Head of caudate nucleus (tissue), 42 donors: ENCODE measurements around the gene GAPDH.

ENCODE experiments used
- DNase-seq, 42 donors: peaks; one replicate each; pipeline versions ENCODE4 v3.0.0 to v3.0.0-alpha.2; 2020 to 2021; ENCODE audit warnings: mixed read lengths in 7 of 42
- intact Hi-C: fragments of 100-400 bp; cut with DNase I; formaldehyde crosslinking; loops from one replicate; pipeline ENCODE4 v1.15.0; 2022

The GAPDH gene

DNA sequence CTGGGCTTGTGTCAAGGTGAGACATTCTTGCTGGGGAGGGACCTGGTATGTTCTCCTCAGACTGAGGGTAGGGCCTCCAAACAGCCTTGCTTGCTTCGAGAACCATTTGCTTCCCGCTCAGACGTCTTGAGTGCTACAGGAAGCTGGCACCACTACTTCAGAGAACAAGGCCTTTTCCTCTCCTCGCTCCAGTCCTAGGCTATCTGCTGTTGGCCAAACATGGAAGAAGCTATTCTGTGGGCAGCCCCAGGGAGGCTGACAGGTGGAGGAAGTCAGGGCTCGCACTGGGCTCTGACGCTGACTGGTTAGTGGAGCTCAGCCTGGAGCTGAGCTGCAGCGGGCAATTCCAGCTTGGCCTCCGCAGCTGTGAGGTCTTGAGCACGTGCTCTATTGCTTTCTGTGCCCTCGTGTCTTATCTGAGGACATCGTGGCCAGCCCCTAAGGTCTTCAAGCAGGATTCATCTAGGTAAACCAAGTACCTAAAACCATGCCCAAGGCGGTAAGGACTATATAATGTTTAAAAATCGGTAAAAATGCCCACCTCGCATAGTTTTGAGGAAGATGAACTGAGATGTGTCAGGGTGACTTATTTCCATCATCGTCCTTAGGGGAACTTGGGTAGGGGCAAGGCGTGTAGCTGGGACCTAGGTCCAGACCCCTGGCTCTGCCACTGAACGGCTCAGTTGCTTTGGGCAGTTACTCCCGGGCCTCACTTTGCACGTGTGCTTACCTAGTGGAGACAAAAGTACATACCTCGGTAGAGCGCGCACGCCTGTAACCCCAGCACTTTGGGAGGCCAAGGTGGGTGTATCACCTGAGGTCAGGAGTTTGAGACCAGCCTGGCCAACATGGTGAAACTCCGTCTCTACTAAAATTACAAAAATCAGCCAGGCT is 4.3 kb downstream of the GAPDH start:
- intact Hi-C loops = loop anchor here (5.0 kb wide), 1 partner anchor 116 kb away; no protein-coding TSS in a partner anchor
- peak in 5 of 42 donors; percentile 23 to 50 (median 34) for DNase-seq

DNA sequence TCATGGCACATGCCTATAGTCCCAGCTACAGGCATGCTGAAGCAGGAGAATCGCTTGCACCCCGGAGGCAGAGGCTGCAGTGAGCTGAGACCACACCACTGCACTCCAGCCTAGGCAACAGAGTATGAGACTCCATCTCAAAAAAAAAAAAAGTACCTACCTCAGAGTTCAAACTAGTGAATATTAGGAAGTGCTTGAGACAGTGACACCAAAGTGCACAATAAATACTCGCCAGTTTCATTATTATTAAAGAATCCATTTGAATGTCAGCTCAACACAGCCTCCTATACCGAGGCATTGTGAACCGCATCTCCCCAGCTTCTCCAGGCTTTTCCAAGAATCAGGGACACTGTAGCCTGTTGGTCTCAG is 5.0 kb downstream of the GAPDH start:
- intact Hi-C loops = loop anchor here (5.0 kb wide), 1 partner anchor 117 kb away; no protein-coding TSS in a partner anchor
- DNase-seq = no peak

DNA sequence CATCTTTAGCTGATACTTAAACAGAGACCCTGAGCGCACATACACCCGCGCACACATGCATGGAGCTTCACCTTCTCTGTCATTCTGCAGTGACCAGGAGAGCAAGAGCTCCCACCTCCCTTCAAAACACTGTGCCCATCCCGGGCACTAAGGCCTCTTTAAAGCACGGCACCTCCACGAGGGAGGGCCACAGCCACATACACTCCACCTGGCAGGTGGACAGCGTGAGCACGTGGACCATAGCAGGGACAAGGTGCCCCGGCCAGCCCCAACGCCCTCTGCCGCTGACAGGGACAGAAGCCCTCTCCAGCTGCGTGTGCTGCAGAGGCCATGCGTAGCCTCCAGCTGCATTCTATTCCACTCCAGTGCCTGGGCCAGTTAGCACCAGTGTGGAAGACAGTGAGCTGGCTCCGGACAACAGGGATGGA is 5.4 kb downstream of the GAPDH start:
- intact Hi-C loops = loop anchor here (5.0 kb wide), 1 partner anchor 117 kb away; no protein-coding TSS in a partner anchor
- no peak for DNase-seq

DNA sequence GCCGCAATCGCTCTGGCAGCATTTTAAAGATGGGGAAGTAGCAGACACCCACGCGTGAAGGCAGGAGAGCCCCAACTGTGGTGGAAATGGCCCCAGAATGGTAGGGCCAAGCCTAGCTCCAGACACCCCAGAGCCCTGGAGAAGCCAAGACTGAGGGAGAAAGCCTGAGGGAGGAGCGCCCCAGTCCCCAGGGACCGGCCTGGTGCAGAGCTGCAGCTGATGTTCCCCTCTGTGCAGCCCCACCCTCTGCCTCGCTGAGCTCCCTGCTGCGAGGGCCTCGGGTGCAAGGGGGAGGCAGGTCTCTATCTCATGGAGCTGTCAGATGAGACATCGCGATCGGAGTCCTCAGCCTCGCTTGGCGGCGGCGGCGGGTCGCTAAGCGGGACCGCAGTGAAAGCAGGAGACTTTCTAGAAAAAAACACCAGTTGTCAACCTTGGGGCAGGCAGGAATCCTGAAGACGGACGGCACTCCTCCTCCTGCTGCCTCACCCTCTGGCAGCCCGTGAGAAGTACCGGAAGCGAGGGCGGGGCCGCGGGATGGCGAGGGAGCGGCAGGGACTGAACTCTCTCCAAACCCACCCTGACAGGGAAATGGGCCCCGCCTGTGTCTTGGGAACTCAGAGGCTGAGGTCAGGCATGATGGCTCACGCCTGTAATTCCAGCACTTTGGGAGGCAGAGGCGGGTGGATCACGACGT is 6.0 kb downstream of the GAPDH start:
- DNase-seq = peak in 27 of 42 donors; percentile 30 to 77 (median 59)
- intact Hi-C loops = no loop called here

DNA sequence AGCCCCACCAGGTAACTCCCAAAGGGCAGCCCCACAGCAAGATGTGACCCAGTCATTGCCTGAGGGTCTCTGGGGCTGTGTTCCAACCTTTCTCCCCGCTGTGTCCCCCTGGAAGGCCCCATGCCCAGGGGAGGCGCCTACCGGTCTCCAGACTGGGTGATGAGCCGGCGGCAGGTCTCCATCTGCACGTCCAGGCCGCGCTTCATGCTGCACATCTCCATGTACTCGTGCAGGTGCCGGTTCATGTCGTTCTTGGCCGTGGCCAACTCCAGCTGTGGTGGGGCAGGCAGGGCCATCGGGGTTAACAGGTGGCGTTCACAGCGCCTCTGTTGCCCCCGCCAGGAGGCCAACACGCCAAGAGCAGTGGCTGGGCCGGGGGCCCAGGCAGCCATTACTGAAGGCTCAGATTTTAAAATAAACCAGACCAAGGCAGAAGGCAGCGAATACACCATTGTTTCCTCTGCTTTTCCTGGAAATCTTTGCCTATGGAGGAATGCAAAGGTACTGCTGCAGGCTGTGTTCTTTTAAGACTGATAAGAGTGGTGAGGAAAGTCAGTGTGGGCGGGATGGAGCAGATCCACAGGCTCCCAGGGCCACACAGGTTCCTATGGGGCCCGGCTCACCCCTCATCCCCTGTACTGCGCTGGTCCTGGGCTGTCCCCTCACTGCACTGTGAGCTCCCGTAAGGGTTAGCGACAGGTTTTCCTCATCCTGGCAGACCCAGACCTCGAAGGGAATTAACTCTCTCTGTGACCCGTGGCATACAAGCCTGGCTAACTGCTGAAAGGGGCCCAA is 7.3 kb downstream of the GAPDH start:
- intact Hi-C loops = no loop called here

DNA sequence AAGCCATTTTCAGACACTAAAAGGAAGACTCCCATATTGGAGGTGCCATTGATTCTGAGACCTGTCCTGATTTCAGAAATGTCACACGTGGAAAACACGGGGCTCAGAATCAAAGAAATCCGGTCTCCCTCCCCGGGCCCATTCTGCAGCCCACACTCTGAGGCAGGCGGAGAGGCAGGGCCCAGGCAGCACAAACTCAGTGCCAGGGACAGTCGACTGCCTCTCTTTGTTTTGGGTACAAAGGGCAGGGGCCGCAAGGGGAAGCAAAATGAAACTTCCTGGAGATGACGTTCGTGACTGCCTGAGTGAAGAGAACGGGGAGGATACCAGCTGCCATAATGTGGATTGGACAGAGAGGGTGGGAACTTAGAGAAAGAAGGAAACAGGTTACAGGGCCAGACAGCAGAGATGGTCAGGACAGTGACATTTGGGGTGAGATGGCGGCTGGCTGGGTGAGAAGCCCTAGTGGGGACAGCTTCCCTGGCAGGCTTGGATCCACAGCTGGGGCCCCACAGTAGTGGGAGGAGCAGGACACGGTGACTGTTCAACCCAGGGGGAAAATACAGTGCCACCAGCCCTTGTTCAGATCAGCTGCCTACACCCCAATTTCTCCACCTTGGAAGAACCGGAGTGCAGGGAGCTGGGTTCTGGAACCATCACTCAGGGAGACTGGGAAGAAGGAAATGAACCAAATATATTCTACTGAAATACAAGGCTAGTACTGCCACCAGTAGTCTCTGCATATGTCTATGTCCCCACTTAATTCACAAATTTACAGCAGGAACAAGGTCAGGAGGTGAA is 8.1 kb downstream of the GAPDH start:
- DNase-seq = peak in 1 of 42 donors; percentile 31
- intact Hi-C loops = no loop called here

More for the DNA sequence above, 7.3 kb downstream of the GAPDH start:
- DNase-seq = no peak

DNA sequence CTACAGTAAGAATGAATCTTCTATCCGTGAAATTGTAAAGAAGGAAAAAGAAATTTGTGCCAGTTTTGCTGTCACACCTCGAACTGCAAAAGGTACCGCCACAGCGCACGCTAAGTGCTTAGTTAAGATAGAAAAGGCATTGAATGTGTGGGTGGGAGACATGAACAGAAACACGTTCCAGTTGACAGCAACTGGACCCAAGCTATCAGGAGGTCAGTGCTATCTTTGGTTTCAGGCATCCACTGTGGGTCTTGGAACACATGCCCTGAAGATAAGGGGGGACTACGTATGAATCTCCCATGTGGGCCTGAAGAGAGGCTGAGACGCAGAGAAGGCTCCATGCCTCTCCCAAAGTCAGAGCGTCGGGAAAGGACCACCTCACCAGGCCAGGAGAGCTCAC is 11.7 kb downstream of the GAPDH start:
- intact Hi-C loops = no loop called here
- no peak for DNase-seq

DNA sequence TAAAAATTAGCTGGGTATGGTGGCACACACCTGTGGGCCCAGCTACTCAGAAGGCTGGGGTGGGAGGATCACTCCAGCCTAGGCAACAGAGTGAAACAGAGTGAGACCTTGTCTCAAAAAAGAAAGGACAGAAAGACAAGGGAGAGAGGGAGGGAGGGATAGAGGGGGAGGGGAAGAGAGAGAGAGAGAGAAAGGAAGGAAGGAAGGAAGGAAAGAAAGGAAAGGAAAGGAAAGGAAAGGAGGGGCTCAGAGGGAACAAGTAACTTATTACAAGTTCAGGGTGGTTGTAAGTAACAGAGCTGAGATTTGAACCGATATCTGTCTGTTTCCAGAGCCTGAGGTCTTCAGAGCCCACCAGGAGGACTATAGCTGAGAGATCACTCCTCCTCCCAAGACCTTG is 13.2 kb downstream of the GAPDH start:
- DNase-seq = no peak
- intact Hi-C loops = no loop called here

DNA sequence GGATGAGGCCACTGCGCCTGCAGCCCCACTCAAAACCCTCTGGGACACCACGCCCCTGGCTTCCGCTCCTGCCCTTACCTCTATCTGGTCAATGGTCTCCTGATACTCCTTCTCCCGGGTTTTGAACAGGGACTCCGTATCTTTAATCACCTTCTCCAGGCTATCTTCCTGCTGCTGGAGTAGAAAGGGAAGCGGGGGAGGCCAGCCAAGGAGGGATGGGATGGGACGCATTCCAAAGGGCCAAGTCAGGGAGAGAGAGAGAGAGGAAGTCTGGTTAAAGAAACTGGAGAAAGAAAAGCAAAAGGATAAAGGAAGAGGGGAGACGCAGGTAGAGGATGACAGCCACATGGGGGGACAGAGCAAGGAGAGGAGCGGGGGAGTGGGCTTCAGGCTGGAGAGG is 13.7 kb downstream of the GAPDH start:
- DNase-seq = no peak

DNA sequence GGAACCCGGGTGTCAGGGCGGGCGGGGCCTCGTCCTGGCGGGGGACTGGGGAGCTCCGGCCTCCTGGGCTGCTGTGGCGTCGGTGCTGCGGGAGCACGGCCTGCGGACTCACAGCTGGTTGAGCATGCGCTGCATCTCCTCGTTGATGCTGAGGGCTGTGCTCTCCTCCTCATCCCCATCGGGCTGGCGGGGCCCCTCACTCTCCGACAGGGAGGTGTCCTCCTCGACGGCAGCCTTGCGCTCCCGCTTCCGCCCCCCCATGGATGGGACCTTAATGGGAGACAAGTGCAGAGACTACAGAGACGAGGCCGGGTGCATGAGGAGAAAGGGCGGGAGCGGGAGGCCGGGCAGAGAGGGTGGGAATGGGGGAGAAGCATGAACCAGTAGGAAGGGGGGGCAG is 14.2 kb downstream of the GAPDH start:
- peak in 1 of 42 donors; percentile 28 for DNase-seq
- intact Hi-C loops = no loop called here

More for the DNA sequence above, 13.7 kb downstream of the GAPDH start:
- intact Hi-C loops = no loop called here

DNA sequence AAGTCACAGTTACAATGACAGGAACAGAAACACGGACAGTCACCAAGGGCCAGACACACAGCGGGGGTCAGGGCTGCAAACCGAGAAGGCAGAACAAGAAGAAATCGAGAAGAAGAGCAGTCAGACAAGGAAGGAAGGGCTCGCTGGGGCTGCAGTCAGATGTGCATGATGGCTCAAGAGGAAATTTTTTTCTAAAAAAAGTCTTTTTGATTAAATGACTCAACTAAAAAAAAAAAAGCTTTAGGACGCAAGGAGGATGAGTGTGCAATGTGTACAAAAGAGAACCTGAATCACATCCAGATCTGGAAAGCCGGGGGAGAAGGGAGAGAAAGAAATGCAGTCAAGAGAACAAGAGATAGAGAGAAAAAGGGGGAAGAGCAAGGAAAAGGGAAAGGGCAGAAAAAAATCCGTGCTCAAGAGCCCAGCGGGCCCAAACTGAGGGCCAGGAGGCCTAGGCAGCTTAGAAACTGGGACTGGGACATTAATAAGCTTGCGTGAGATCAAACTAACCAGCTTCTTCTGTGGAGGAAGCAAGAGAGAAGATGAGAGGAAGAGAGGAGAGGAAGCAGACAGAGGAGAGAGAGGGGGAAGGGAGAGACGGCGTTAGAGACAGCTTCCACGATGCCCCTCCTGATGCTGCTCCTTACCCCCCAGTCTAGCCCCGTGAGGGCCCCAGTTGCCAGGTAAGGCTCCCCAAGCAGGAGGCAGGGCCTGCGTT is 14.8 kb downstream of the GAPDH start:
- intact Hi-C loops = no loop called here
- peak in 4 of 42 donors; percentile 34 to 52 (median 40) for DNase-seq

DNA sequence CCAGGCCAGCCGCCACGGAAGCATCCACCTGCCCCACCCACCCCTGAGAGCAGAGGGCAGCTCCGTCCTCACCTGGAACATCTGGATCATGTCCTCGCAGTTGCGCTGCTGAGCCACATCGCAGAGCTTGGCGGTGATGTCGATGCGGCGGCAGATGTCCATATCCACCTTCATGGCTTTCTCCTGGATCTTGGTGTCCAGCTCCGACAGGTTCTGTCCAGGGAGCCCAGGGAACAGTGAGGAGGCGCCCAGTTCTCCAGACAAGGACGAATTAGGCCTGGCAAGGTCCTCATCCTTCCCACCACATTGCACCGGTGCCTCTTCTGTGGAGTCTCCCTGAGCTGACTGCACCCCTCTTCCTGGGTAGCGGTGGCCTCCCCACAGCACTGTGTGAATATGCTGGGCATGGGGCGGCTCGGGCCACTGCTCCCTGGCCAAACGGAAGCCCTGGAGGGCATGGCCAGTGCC is 15.4 kb downstream of the GAPDH start:
- intact Hi-C loops = no loop called here
- no peak for DNase-seq

DNA sequence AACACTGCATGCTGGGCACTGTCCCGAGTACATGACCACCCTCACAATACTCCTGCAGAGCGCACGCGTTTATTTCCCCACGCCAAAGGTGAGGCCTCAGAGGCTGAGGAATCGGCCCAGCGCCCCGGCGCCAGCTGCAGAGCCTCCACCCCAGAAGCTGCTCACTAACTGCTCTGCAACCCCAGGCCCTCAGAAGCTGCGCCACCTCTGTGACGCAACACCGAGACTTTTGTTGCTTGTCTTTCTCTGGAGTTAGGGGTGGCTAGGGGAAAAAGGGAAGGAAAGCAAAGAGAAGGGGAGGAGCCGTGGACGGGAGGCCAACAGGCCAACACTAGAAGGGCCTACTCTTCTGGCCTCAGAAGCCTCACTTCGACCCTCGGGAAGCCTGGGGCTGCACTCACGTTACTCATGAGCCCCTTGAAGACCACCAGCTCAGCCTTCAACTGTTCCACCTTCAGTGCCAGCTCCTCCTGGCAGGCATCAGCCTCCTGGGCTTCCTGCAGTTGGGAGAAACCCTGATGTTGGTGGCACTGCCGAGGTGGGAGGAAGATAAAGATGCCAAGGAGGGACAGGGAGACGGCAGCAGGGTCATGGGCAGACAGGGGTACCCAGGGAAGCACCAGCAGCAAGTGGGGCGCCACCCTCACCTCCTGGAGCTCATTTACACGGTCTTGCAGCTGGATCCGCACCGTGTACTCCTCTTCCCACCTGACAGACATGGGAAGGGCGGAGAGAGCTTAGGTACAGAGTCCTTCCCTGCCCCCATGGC is 16.2 kb downstream of the GAPDH start:
- DNase-seq = peak in 11 of 42 donors; percentile 4 to 58 (median 44)

DNA sequence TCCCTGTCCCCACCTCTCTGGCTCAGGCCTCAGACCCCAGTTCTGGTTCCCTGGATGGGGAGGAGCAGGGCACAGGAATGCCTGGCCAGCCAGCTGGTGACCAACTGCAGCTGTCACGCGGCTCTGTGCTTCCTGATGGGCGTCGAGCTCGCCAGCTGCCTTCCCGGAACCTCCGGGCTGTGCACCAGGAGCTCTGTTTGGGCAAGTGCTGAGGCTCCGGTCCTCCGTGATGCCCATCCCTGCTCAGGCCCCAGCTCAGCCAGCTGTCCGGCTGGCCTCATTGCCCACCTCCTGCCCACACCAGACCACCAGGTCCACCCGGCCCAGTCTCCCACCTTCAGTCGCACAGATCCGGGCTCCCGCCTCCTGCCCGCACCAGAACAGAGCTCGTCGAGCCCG is 16.7 kb downstream of the GAPDH start:
- peak in 39 of 42 donors; percentile 53 to 93 (median 75) for DNase-seq
- intact Hi-C loops = no loop called here

More for the DNA sequence above, 16.2 kb downstream of the GAPDH start:
- intact Hi-C loops = no loop called here

DNA sequence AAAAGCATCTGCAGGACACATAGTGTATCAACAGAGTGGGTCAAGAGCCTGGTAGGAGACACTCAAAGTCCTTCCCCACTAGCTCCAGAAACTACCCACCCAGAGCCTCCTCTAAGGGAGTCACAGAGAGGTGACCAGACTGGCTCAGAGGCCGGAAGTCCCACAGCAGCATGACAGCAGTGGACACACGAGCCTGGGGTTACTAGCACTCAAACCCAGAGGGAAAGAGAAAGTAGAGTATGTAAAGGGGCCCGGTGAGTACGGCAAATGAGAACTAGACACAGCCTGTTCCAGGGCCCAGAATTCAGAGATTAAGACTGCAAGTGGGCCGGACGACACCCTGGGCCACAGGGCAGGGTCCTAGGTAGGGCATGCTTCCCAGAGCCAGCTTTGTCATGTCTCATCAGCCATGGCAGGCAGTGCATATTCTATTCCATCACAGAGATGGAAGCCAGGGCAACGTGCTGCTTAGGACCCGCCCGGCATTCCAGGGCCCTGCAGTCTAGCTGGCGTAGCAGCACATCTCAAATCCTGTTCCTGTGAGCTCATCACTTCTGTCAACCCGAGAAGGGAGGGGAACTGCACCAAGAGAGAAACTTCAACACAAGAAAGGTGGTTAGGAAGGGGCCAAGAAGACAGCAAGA is 17.3 kb downstream of the GAPDH start:
- intact Hi-C loops = no loop called here
- peak in 14 of 42 donors; percentile 20 to 72 (median 56) for DNase-seq

DNA sequence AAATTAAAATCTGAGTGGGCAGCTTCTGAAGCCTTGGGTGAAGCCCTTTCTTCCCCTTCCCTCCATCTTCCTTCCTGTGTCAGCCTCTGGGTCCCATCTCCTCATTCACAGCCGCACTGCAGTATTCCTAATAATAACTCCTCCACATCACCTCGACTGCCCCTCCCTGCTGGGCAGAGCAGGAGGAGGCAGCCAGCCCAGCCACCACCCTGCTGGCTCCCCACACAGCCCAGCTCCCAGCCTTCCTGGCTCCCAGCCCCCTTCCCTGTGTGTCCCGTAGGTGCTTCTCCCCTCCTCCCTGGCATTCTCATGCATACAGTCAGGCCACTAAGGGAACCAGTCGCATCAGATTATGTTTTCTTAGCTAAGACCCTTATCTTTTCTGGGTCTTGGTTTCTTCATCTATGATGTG is 17.8 kb downstream of the GAPDH start:
- DNase-seq = peak in 23 of 42 donors; percentile 38 to 80 (median 56)
- intact Hi-C loops = no loop called here
